ENCODE data around the gene ARAP2.
A peak's percentile ranks its signal among the peaks of the same experiment; 100 is the strongest.

ARAP2 gene

DNA sequence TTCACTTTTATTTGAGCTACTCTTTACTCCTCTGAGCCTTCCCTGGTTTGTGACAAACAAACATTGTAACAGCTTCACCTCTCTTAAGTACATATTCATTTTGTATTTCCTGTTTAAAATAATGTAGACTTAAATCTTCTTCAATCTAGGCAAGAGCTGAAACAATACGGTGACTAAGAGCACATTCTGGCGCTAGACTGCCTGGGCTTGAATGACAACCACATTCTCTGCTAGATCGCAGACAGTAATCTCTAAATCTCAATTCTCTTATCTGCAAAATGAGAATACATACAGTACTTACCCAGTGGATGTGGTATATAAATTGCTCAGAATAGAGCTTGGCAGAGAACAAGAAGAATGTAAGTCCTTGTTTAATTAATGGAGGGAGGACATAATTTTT is 144.8 kb downstream of the ARAP2 start:
- no peak for DNase-seq

DNA sequence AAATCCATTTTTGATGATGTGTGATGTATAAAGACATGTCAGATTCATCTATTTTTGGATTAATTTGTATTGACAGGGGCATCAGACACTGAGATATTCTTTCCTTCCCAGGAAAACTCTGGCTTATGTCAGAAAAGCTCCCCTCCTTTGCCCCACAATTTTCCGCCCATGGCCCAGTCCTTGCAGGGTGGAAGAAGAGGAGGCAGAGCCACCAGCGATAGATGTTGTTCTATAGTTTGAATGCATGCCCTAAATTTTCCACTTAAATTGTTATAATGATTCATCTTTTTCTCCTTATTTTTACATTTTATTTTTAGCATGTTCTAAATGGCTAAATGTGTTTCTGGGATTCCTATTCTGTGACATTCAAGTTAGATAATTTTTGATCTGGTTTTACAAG is 149.3 kb downstream of the ARAP2 start:
- DNase-seq: no peak

DNA sequence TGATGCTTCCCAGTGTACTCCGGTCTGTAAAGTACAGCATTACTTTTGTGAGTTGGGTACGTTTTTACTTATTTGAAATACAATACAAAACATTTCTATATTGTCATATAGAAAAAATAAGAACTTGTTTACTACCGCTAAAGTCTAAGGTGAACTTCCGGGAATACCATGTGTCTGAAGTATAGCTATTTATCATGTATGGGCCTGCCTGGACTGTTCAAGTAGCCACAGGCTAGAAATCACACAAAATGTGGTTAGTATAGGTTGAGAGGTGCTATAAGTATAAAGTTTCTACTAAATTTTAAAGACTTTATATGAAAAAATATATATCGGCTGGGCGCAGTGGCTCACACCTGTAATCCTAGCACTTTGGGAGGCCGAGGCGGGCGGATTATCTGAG is 152.3 kb downstream of the ARAP2 start:
- no peak for DNase-seq

DNA sequence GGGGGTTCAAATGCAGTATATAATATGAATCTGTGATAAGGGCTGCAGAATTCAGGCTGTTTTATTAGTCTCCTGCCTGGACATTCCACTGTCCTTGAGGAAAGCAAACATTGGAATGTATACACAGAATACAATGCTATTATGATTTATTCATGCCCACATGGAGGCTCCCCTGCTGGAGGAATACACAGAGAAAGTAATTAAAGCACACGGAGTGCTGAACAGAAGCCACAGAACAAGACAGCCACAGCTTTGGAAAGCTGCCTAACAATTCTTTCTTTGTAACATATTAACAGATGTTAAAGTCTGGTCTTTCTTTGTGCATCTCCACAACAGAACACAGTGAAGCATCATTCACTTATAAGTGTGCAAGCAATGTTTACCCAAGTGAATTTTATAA is 155.8 kb downstream of the ARAP2 start:
- DNase-seq: no peak

DNA sequence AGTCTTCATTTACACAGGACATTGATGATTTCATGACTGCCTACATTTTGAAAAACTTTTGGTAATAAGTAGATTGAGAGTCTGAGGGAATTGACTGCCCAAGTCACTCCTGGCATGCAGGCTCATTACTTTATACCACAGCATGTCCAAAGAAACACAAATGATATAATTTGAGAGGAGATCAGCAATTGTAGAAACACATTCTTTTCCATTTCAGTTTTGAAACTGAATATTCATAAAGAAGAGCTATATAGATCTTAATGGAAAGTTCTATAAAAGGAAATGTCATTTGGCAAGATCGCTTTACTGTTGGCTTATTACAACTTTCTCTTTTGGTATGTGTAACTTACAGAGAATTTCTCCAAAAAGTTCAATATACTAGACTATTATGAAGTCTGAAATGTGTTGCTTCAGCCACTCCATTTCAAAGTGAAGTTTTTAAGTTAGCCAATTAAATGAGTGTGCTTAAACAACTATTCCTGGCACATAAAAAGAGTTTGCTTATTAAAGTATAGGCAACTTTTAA is 158.0 kb downstream of the ARAP2 start:
- DNase-seq: no peak

DNA sequence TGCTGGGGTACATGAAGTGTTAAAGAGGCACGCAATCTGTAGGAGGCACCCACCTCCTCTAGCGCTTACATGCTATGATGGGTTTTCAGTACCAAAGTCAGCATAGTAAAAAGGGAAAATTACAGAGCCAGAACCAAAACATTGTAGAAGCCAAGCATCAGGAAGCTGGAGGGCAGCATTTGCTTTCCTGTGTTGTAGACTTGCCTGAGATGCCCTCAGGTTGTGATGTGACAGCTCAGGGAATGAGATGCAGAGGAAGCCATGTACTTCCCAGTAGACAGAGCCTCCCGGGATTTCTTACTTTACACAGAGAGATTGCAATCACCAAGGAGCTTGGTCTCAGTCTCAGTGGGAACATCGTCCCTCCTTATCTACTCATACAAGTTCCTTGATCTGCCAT is 161.5 kb downstream of the ARAP2 start:
- DNase-seq: no peak

DNA sequence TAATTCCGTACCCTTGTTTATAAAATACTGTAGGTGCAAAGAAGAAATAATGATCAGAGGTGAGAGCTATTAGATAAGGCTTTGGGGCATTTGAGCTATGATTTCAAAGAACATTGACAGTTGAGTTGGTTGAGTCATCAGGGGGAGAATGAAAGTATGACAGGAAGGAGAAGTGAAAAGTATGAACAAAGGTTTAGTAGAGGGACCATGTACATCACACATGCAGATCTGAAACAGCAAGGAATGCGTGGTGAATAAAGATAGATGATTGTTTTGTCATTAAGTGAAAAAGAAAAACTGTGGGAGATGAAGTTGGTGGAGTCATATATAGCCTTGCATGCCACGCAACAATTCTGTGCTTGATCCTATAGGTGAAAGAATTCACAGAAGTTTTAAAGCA is 163.1 kb downstream of the ARAP2 start:
- DNase-seq: peak; percentile 13

DNA sequence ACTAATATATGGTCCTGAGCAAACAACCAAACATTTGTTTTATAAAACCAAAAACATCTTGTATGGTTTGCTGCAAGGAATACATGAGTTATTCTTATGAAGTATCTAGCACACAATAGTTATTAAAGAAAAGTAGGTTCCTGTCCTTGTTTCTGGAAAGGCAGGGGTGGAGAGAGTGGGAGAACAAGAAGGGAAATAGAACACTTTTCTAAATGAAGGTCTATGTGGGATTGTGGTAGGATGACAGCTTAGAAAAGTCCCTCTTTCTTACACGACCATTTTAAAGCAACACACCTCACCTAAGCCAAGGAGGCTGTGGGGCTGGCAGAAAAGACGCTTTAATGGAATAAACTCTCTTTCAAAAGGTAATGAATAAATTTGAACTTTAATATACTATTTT is 164.6 kb downstream of the ARAP2 start:
- DNase-seq: no peak

DNA sequence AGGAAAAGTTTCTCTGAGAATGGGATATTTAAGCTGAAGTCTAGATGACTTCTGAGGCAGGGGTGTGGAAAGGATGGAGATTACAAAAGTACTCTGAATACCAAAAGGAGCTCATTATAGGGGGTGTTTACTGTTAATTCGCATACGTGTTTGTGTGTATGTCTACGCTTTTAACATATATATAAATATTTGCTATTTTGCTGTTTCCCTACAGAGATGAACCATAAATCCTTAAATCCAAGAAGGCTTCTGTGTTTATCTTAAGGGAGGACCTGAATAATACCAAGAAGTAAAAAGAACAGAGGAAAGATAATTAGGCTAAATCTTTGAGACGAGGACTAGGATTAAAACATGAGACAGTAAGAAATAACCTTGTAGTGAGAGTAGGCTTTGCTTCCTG is 166.0 kb downstream of the ARAP2 start:
- no peak for DNase-seq

DNA sequence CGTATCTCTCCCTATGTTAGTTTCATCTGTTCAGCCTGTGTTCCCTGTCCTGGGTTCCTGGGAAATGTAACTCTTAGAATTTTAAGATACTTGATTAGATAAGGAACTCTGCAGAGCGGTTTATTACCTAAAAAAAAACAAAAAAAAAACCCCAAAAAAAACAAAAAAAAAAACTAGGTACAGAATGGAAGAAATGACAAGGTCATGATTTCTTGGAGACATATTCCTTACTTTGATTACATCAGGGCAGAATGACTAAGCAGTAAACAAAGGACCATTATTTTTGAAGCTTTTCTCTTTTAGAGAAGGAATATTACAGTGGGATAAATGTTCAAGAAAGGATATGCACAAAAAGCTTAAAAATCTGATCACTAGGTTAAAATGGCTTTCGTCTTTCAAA is 171.8 kb downstream of the ARAP2 start:
- no peak for DNase-seq

DNA sequence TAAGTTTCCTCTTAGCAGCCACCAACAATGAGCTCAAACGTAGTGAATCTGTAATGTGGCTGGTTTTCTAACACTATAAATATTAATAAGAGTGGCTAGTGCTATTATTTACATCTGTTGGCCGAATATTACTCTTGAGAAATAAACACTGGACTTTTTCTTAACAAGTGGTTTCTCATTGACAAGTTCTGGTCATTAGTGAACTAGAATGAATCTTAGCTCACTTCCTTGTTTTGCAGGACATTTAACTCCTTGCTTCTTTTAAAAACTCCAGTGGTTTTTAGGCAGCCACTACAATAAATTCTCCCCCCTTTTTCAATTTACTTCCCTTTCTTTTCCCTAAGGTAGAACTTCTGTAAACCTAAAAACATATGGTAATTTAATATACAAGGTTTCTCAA is 177.2 kb downstream of the ARAP2 start:
- DNase-seq: no peak

DNA sequence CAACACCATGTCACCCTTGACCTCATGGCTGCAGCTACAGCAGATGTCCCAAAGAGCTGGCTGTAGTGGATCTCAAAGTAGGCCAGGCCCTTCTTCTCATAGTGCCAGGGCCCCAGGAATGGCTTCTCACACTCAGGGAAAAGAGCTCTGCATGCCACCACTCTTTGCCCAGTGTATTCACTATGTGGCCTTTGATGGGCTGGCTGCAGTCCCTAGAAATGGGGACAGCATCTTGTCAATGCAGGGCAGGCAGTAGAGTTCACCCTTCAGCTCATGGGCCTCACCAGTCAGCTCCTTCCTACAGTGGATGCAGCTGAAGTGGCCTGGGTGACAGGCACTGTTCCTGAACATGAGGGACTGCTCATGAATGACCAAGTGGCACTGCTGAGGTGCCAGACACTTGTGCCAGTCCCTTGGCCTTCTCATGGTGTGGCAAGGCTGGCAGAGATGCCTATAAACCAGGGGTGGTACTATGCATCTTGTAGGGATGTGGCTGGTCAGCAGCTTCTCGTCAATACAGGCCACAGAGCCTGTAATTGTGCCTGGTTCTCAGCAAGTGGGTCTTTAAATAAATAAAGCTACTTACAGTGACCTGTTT is 178.9 kb downstream of the ARAP2 start:
- no peak for DNase-seq

DNA sequence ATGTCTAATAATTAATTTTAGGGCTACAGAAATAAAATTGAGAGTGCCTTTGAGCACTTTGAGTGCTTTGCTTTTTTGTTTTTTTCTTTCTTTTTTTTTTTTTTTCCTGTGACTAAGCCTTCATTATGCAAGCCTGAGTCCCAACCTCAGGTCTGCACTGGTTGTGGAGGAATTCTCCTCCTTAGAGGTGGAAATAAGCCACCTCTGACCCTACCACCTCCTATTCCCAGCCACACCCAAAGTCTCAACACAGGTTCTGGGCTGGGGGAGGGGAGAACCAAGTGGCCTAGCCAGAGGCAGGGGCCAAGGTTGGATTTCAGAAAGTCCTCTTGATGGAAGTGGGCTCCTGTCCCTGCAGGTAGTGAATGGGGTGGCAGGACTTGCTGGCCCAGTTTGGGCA is 180.2 kb downstream of the ARAP2 start:
- no peak for DNase-seq

DNA sequence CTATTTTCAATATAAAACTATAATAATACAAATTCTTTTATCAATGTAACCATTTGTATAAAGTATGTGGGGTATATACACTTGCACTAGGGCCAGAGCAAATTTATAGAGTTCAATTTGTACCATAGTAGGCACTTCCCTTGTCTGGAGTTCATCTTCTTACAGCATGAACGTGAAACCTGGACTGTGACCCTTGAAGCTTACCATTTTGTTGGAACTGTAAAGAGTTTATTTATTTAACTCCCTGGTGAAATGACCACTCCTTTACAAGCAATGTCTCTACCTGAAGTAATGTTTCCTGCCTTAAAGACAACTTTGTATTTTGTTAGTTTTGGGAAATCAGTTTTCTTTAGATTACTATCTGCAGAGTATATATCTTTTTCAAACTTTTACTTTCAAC is 188.2 kb downstream of the ARAP2 start:
- no peak for DNase-seq

DNA sequence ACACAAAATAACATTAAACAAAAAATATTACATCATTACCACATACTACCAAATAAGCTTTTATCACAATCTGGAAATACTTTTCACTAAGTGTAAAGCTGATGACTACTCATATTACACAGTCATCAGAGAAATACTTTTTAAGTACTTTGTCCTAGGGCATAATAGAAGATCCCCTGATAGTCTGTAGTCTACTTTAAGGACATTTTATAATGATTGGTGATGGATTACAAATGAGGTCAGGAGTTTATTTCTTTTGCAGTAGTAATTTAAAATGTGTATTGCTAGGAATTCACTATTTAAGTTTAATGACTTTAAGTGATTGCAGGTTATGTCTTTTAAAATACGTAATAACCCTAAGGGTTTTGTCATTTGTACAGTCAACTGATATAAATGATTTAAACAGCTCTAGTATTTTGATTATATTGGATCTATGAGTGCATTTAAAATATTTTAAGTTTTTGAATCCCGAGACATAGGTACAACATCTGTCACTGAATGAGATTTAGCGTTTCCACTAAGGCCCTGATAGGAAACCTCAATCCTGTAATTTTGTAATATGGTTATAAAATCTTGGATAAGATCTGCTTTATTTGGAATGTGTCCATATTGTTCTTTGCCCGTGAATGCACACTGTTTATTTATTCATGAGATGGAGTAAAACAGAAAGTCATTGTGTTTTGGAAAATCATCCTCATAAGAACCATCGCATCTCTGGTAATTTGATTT is 189.5 kb downstream of the ARAP2 start:
- DNase-seq: no peak

DNA sequence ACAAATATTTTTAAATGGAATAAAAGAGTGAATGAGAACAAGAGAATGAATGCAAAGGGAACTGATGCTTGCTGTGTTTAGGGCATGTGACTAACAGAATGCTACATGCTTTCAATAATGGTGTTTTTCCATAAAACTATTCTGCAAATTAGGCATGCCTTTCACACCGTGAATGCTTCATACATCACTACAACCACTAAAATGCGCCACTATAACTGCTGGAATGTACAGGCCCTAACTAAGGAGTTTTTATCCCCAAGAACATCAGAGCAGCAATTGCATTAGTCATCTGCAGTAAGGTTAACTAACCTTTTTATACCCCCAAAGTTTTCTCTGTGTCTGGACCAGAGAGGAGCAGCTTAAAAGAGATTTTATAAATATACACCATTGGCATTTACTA is 190.4 kb downstream of the ARAP2 start:
- DNase-seq: no peak

DNA sequence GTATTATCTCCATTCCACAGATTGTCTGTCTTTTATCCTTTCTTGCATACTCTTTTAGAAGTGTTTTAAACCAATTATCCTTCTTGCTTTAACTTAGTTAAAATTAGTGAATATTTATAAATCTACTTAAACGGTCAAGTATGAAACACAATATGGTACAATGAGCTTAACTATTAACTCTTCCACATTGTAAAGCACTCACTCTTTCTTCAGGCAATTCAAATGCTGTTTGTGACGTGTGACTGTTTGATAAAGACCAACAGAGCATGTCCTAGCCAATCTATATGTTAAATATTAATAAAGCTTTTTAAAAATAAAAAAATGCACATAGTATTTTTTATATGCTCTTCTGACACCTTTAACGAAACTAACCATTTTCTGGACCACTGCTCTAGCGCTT is 192.7 kb downstream of the ARAP2 start:
- no peak for DNase-seq

DNA sequence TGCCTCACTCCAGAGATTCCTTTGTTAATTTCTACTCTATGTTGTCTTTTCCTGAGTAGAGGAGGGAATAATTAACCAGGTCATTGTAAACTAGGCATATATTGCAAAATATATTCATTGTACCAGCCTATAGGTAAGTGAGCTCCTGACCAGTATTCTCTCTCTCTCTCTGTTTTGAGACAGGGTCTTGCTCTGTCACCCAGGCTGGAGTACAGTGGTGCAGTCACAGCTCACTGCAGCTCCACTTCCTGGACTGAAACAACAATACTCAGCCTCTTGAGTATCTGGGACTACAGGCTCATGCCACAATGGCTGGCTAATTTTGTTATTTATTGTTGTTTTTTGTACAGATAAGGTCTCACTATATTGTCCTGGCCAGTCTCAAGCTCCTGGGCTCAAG is 198.3 kb downstream of the ARAP2 start:
- DNase-seq: no peak

DNA sequence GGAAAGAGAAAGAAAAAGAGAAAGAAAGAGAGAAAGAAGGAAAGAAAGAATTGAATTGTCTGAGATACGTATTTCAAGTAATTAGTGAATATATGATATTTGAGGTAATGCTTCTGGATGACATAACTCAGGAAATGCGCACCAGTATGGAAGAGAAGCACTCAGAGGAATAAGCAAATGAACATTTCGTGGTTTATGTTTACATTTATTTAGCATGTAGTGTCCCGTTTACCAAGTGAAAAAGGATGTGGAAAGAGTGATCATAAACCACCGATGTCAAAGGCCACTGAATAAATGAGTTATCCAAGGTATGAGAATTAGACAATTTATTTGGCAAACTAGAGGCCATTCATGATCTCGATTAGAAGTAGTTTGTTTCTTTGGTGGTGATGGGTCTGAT is 200.4 kb downstream of the ARAP2 start:
- DNase-seq: no peak

DNA sequence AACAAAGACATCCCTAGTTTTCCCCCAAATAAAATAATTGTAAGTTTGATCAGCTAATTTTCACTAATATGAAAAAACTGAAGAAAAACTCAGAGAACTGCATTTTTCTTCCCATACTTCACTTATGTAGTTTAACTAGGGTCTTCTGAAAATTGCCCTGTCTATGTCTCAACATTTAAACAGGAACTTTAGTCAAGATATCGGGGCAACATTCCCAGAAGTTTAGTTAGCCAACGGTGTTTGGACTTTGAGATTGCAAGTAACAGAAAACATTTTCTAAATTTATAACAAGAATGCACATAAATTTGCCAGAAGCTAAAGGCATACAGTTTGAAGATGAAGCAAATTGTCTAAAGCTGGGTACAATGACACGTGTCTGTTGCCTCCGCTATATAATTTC is 201.1 kb downstream of the ARAP2 start:
- DNase-seq: no peak

DNA sequence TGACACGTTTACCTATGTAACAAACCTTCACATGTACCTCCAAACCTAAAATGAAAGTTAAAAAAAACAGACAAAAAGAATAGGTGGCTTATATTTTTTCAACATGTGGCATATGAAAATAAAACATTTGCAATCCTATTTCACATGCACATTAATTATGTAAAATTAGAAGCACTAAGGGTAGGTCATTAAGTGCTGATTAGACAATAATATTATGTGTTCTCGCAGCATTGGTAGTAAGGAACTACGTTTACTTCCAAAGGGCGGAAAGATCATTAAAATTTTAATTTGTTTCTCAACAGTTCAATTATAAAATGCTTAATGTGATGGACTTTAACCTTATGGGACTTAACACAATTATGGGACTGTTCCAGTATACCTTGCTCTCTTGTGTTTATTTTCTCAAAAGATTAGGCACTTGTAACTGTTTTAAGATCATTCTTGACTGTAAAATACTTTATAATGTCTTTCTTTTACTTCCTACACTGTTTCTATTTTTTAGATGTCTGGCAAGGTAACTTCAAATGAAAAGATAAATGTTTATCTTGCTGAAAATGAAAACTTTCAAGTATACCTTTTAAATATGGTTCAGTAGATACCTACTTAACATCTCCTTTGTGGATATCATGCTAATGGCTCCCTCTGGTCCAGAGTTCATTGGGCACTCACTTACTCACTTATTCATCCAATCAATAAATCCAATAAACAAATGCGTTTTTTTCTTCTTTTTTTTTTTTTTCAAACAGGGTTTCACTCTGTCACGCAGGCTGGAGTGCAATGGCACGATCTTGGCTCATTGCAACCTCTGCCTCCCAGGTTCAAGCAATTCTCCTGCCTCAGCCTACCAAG is 202.0 kb downstream of the ARAP2 start:
- no peak for DNase-seq

DNA sequence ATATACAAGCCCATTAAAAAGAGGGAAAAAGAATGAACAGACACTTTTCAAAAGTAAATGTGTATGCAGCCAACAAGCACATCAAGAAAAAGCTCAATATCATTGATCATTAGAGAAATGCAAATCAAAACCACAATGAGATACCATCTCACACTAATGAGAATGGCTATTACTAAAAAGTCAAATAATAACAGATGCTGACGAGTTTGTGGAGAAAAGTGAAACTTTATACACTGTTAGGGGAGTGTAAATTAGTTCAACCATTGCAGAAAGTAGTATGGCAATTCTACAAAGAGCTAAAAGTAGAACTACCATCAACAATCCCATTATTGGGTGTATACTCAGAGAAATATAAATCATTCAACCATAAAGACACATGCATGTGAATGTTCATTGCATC is 203.0 kb downstream of the ARAP2 start:
- no peak for DNase-seq

DNA sequence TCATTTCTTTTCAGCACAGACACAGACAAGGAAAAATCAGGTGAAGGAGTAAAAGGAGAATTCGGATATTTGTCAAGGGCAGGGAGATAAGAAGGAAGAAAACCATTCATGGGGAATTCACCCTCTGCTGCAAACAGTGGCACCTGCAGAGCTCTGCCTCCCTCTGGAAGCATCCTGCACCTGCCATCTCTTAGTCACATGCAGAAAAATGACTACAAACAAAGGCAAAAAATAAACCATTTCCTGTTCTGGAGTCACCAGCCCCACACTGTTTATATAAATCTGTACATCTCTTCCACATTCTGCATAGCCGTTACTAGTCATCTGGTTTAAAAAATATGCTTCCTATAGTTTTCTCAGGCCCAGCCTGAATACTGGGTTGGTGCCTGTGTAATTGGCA is 205.3 kb downstream of the ARAP2 start:
- no peak for DNase-seq

DNA sequence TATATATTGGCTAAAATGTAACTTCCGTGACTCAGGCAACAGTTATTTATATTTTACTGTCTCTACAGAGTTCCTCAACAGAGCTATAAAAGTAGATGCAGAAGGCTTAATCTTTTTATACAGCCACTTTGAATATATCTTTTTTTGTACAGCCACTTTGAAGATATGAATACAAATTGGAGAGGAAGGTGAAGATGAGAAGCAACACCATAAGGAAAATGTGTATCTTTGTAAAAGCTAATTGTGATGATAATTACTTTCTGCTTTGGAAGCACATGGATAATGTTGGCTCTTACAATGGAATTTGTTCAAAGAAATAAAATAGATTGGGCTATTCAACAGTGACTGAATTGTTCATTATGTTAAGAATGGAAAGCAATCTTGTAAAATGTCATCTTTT is 205.8 kb downstream of the ARAP2 start:
- no peak for DNase-seq

Measured in stimulated activated CD4-positive, alpha-beta T cell treated with anti-CD3 and anti-CD28 coated beads, Interleukin-1b, Interleukin-23, amount 100 ng/mL, for 48 hours (primary cell).